HFFc6 (cell line): ENCODE results near the gene RELL2. TPM values are rescaled to one million over a fixed set of nuclear protein-coding genes. Genes with fewer than 3 reads are reported as not detected.

ENCODE experiments used
- DNase-seq: peaks from one replicate; pipeline ENCODE4 v3.0.0-alpha.2; 2018
- H3K27ac Mint-ChIP-seq: 2 replicates; pipeline ENCODE4 v1.8.0; 2020; ENCODE audit warnings: mild to moderate bottlenecking, mixed read lengths
- H3K27me3 Mint-ChIP-seq: 2 replicates; pipeline ENCODE4 v1.8.0; 2021; ENCODE audit warnings: mild to moderate bottlenecking, moderate library complexity, mixed read lengths; ENCODE audit not compliant: insufficient read depth
- H3K36me3 Mint-ChIP-seq: 2 replicates; pipeline ENCODE4 v1.8.0; 2021; ENCODE audit warnings: low read depth, mixed read lengths
- H3K4me1 Mint-ChIP-seq: 2 replicates; pipeline ENCODE4 v1.8.0; 2020; ENCODE audit warnings: low read depth, mixed read lengths
- H3K4me3 Mint-ChIP-seq: 2 replicates; pipeline ENCODE4 v1.8.0; 2020; ENCODE audit warnings: mild to moderate bottlenecking, moderate library complexity, mixed read lengths
- H3K9me3 Mint-ChIP-seq: 2 replicates; pipeline ENCODE4 v1.8.0; 2020; ENCODE audit warnings: mild to moderate bottlenecking, mixed read lengths
- CTCF ChIP-seq: fragments of 200-600 bp; sonication (generic); IDR thresholded peaks from 2 replicates; pipeline ENCODE4 v1.5.0; 2021; ENCODE audit warnings: antibody characterized with exemption, mild to moderate bottlenecking
- total RNA-seq, 6 experiments: library from RNA; stranded (reverse); fragmentation: NEBNext Ultra II Directional; extraction: Animal tissue kit (Norgen Biotek cat#: 25700); gene quantifications; 2 replicates in 1 of 6; 3 replicates in 5 of 6; pipeline ENCODE4 v1.2.3, GENCODE V29; 2021

The RELL2 gene
- total RNA-seq, 6 experiments from 2014 or later: 2.2 to 4.4 (median 3.0) TPM

- peak overlapping the region; percentile 100 for H3K27ac Mint-ChIP-seq
- no peak for DNase-seq
- peaks cover 32% of the 10 kb centered on the region for H3K4me1 Mint-ChIP-seq
- peaks cover 15% of the 10 kb centered on the region for H3K36me3 Mint-ChIP-seq
- TF ChIP-seq CTCF: no peak
- no peaks in the 10 kb centered on the region; the same call in none of the 2 replicates for H3K27me3 Mint-ChIP-seq
- H3K9me3 Mint-ChIP-seq: no peaks in the 10 kb centered on the region
- H3K4me3 Mint-ChIP-seq: peak overlapping the region; percentile 94
Measured at GRCh38 chr5:141680751-141681201, 44.0 kb downstream of the RELL2 start.

DNA sequence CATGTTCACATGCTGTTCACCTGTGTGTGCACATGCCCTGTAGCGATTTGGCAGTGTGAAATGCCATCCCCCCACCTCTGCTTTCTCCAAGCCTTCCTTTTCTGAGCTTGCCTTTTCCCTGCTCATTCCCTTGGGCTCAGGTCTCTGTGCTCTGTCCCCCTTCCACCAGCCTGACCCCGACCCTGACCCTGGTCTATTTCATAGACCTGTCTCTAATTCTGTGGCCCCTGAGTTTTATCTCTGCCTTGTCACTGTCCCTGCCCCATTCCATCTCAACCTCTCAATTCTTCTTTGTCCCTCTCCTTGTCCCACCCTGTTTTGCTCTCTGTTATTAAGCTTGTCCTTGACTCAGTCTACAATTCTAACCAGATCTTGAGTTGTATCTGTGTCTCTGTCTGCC is 44.5 kb downstream of the RELL2 start:
- peaks cover 15% of the 10 kb centered on the region for H3K36me3 Mint-ChIP-seq
- no peaks in the 10 kb centered on the region for H3K9me3 Mint-ChIP-seq
- no peak for TF ChIP-seq CTCF
- peak overlapping the region; percentile 94 for H3K4me3 Mint-ChIP-seq
- peaks cover 32% of the 10 kb centered on the region for H3K4me1 Mint-ChIP-seq
- H3K27me3 Mint-ChIP-seq: peaks cover 1% of the 10 kb centered on the region
- DNase-seq: no peak
- H3K27ac Mint-ChIP-seq: peak overlapping the region; percentile 100

- Mint-ChIP-seq H3K36me3 (peaks cover 15% of the 10 kb centered on the region), H3K27ac (peak within 1 kb of the TSS; percentile 100), H3K4me3 (peak within 1 kb of the TSS; percentile 94), H3K27me3 (peaks cover 1% of the 10 kb centered on the region), H3K9me3 (no peaks in the 10 kb centered on the region), H3K4me1 (peaks cover 32% of the 10 kb centered on the region)
- DNase-seq: peak; percentile 72
- TF ChIP-seq CTCF: no peak
Measured at GRCh38 chr5:141681695-141682641, 45.2 kb downstream of the RELL2 start, which contains the start of gene ARAP3. Gene ARAP3 (minus strand): TSS chr5:141682230. CDS start chr5:141680486, 1,744 bp downstream.

- H3K27me3 Mint-ChIP-seq: peaks cover 4% of the 10 kb centered on the region
- H3K27ac Mint-ChIP-seq: no peak overlapping the region
- DNase-seq: no peak
- no peaks in the 10 kb centered on the region for H3K9me3 Mint-ChIP-seq
- no peak overlapping the region for H3K4me3 Mint-ChIP-seq
- peaks cover 5% of the 10 kb centered on the region for H3K36me3 Mint-ChIP-seq
- peaks cover 28% of the 10 kb centered on the region for H3K4me1 Mint-ChIP-seq
- TF ChIP-seq CTCF: no peak
Measured at GRCh38 chr5:141683596-141684141, 46.9 kb downstream of the RELL2 start.

DNA sequence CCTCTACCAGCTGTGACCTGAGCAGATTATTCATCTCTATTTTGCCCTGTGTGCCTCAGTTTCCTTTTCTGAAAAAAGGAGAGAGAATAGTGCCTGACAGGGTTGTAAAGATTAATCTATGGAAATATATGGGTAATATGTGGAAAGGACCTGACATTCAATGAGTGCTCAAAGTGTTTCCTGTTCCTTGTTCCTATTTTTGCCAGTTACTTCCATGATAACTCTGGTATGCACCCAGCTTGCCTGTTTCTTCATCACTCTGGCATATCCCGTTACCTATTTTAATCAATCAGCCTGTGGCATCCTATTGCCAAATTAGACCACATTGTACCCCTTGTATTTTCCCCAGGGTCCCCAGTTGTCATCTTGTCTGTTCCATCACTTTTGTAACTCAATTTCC is 48.8 kb downstream of the RELL2 start:
- no peak overlapping the region for H3K27ac Mint-ChIP-seq
- H3K4me3 Mint-ChIP-seq: no peak overlapping the region
- no peaks in the 10 kb centered on the region for H3K9me3 Mint-ChIP-seq
- DNase-seq: no peak
- no peak for TF ChIP-seq CTCF
- no peaks in the 10 kb centered on the region for H3K36me3 Mint-ChIP-seq
- H3K27me3 Mint-ChIP-seq: peaks cover 17% of the 10 kb centered on the region
- H3K4me1 Mint-ChIP-seq: peaks cover 18% of the 10 kb centered on the region
